OCI-LY3 (cell line): Measurements from ENCODE around the gene CFAP46.

Experiments used
- EZH2phosphoT487 ChIP-seq: fragments of 200-600 bp; shearing (Covaris generic); IDR thresholded peaks from 2 replicates; pipeline ENCODE4 v1.6.1; 2018; ENCODE audit warnings: antibody characterized with exemption, mixed run types, low read depth
- TF ChIP-seq, protein P1 (sequence below): fragments of 200-600, 300-600 bp; sonication (generic); IDR thresholded peaks from 2 replicates; pipeline ENCODE4 v1.5.1; 2014; ENCODE audit warnings: antibody characterized with exemption, low read length, low read depth

DNA sequence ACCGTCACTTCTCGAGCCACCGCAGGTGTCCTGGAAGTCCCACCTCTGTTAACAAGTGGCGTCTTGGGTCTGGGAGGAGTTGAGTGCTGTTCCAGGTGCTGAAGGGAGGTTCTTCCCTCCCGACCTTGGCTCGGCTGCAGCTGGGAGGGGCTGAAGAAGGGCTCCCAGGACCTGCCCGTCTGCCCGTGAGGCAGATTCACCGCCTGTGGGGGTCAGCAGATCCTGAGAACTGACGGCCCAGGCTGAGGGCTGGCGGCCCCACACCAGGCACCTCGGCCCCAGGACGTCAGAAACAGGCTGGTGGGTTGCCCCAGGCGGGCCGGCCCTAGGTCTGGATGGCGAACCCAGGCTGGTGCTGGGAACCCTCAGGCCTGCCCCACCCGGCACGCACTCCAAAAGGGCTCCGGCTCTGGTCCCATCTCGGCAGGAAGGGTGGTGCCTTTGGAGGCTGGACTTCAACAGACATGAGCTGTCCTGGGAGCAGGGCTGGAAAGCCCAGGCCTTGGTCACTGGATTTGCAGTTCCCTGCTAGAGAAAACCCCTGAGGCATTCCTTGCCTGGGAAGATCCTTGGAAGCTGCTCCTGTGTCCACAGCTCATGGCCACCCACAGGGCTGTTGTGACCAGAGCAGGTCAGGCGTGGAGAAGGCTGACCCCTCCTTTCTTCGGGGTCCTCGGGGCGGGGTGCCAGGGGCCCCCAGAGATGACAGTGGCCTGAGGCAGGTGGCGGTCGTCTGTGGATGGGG lies 42.6 kb upstream of the CFAP46 start:
- TF ChIP-seq, protein P1, sequence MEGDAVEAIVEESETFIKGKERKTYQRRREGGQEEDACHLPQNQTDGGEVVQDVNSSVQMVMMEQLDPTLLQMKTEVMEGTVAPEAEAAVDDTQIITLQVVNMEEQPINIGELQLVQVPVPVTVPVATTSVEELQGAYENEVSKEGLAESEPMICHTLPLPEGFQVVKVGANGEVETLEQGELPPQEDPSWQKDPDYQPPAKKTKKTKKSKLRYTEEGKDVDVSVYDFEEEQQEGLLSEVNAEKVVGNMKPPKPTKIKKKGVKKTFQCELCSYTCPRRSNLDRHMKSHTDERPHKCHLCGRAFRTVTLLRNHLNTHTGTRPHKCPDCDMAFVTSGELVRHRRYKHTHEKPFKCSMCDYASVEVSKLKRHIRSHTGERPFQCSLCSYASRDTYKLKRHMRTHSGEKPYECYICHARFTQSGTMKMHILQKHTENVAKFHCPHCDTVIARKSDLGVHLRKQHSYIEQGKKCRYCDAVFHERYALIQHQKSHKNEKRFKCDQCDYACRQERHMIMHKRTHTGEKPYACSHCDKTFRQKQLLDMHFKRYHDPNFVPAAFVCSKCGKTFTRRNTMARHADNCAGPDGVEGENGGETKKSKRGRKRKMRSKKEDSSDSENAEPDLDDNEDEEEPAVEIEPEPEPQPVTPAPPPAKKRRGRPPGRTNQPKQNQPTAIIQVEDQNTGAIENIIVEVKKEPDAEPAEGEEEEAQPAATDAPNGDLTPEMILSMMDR = no peak
- no peak for TF ChIP-seq EZH2phosphoT487
